GM18868 (cell line): ENCODE data around the gene NFKB2.
A peak's percentile ranks its signal among the peaks of the same experiment; 100 is the strongest.

Experiments used
- ATAC-seq: cut with Tn5 transposase; IDR thresholded peaks from one replicate; pipeline ENCODE4 v1.9.1; 2021; ENCODE audit warnings: mild to moderate bottlenecking, moderate library complexity; ENCODE audit not compliant: unreplicated experiment

NFKB2 gene

DNA sequence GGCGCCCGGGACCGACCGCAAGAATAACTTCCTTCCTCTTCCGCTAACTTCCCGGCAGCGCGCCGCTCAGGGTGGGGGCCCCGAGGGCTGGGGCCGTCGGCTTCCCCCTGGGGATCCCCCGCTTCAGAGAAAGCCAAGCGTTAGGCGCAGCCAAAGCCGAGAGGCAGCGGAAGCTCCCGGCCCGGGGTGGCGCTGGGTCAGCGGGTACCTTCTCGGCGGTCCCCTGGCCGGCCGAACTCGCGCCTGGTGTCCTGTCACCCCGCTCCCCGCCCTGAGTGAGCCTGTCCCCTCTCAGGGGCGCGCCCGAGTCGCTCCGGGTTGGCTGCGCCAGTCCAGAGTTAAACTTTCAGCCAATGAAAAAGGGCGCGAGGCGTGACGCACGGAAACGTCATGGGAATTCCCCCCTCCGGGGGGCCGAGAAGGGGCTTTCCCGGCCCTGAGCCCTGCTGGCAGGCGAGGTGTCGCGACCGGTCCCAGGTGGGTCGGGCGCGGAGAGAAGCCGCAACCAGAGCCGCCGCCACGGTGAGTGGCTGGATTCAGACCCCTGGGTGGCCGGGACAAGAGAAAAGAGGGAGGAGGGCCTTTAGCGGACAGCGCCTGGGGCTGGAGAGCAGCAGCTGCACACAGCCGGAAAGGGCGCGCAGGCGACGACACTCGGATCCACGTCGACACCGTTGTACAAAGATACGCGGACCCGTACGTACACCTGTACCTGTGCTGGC lies 1.3 kb upstream of the NFKB2 start:
- peak; percentile 78 for ATAC-seq

DNA sequence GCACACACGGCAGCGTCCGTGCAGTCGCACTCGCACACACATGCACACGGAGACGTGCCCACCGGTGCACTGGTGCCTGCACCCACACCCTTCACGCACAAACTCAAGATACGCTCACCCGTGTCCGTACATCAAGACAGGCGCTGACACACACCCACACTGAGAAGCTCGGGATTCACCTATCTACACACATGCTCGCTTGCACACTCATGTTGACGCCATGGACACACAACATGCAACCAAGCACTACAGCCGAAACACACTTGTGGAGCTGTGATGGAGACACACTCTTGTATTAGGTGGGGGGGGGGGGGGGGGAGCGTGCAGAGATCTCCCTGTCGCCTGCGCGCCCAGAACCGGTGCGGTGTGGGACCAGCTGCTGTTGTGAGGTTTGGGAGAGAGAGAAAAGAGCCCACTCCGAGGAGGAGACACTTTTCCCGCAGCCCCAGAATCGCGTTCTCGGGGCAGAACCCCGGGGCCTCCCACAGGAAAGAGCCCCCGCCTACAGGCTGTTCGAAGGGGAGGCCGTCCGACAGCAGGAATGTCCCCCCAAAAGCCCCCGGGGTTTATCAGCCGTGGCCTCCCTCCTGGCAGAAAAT lies 605 bp upstream of the NFKB2 start:
- ATAC-seq, result peak; percentile 3

DNA sequence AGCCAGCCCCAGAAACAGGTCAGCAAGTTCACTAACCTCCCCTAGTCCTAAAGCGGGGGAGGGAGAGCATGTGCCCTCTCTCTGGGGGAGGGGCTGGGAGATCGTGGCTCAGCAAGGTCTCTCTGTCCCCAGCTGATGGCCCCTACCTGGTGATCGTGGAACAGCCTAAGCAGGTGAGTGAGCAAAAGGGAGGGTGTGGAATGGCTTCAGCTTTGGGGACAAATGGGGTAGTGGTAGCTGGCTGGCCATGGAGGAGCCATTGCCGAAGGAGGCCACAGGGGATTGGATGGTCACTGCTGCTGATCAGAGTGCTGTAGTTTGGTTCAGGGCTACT lies 779 bp downstream of the NFKB2 start:
- no peak for ATAC-seq

DNA sequence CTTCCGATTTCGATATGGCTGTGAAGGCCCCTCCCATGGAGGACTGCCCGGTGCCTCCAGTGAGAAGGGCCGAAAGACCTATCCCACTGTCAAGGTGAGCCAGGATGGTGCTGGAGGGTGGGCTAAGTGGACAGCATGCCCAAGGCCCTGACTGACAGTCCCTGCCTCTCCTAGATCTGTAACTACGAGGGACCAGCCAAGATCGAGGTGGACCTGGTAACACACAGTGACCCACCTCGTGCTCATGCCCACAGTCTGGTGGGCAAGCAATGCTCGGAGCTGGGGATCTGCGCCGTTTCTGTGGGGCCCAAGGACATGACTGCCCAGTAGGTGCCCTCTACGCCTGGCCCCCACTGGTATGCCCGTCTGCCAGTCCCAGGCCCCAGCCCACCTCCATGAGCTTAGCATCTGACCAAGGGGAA lies 1.2 kb downstream of the NFKB2 start:
- no peak for ATAC-seq

DNA sequence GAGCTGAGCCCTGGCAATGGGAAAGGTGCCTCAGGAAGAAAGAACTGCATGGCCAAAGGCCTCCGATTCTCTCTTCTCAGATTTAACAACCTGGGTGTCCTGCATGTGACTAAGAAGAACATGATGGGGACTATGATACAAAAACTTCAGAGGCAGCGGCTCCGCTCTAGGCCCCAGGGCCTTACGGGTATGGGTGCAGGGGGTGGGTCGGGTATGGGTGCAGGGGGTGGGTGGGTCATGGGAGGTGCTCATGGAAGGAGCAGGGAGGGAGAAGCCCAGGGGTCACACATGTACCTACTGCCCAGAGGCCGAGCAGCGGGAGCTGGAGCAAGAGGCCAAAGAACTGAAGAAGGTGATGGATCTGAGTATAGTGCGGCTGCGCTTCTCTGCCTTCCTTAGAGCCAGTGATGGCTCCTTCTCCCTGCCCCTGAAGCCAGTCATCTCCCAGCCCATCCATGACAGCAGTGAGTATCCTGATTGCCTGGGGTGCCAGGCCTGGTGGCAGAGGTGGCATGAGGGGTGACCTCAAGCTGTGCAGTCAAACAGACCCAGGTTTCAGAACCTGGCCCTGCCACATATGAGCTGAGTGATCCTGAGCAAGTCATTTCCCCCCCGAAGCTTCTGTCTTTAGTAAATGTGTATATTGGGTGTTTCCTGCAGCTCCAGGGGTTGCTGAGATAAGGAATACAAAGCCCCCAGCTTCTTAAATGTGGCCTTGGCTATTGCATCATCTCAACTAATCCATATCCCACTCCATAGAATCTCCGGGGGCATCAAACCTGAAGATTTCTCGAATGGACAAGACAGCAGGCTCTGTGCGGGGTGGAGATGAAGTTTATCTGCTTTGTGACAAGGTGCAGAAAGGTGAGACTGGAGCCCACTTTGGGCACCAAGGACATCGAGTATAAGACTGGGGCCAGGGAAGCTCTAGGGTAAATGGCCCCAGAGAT lies 2.0 kb downstream of the NFKB2 start:
- no peak for ATAC-seq

DNA sequence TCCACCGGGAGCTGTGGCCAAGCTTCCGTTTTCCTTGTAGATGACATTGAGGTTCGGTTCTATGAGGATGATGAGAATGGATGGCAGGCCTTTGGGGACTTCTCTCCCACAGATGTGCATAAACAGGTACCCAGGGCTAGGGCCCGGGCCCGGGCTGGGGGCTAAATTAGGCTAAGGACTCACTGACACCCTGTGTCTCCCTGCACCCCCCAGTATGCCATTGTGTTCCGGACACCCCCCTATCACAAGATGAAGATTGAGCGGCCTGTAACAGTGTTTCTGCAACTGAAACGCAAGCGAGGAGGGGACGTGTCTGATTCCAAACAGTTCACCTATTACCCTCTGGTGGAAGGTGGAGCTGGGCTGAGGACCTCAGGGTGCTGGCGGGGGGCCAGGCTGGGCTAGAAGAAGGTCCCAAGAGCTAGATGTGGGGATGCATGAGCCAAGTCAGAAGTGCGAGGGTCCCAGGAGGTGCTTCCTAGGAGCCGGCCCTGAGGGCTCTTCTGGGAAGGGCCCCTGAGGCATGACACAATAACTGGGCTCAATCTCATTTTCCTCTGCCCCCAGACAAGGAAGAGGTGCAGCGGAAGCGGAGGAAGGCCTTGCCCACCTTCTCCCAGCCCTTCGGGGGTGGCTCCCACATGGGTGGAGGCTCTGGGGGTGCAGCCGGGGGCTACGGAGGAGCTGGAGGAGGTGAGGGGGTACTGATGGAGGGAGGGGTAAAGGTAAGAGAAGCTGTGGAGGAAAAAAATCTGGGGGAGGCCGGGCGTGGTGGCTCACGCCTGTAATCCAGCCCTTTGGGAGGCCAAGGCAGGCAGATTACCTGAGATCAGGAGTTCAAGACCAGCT lies 2.9 kb downstream of the NFKB2 start:
- ATAC-seq, result no peak

DNA sequence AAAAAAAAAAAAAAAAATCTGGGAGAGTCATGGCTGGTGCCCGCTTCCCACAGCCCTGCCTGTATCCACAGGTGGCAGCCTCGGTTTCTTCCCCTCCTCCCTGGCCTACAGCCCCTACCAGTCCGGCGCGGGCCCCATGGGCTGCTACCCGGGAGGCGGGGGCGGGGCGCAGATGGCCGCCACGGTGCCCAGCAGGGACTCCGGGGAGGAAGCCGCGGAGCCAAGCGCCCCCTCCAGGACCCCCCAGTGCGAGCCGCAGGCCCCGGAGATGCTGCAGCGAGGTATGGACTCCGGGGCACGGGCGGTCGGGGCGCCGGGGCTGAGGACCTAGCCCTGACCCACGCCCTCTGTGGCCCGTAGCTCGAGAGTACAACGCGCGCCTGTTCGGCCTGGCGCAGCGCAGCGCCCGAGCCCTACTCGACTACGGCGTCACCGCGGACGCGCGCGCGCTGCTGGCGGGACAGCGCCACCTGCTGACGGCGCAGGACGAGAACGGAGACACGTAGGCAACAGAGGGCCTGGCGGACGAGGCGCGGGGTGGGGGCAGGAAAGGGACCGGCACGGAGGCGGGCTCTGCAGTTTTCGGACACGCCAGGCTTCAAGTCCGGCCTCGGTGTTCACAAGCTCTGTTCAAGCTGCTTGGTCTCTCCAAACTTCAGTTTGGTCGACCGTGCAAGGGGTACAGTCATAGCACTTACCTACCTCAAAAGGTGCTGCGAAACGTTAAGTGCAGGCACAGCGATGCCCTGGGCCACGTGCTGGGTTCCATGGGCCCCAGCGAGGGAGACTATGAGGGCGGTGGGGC lies 3.9 kb downstream of the NFKB2 start:
- peak; percentile 48 for ATAC-seq

DNA sequence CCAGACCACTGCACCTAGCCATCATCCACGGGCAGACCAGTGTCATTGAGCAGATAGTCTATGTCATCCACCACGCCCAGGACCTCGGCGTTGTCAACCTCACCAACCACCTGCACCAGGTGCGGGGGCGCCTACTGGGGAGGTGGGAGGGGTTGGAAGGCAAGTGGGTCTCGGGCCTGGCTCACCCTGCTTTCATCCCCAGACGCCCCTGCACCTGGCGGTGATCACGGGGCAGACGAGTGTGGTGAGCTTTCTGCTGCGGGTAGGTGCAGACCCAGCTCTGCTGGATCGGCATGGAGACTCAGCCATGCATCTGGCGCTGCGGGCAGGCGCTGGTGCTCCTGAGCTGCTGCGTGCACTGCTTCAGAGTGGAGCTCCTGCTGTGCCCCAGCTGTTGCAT lies 4.6 kb downstream of the NFKB2 start:
- ATAC-seq, result no peak

DNA sequence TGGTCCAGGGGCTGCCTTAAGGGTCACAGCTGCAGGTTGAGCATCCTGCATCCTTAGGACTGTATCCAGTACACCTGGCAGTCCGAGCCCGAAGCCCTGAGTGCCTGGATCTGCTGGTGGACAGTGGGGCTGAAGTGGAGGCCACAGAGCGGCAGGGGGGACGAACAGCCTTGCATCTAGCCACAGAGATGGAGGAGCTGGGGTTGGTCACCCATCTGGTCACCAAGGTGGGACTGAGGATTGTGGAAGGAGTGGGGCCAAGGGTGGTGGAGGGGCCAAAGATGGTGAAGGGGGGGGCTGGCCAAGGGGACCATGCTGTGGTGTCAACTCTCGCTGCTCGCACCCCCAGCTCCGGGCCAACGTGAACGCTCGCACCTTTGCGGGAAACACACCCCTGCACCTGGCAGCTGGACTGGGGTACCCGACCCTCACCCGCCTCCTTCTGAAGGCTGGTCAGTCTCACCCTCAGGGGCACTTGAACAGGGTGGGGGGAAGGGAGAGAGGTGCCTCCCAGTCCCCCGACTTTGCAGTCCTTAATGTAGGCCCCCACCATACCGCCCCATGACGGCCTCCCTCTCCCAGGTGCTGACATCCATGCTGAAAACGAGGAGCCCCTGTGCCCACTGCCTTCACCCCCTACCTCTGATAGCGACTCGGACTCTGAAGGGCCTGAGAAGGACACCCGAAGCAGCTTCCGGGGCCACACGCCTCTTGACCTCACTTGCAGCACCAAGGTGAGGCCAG lies 5.3 kb downstream of the NFKB2 start:
- no peak for ATAC-seq

DNA sequence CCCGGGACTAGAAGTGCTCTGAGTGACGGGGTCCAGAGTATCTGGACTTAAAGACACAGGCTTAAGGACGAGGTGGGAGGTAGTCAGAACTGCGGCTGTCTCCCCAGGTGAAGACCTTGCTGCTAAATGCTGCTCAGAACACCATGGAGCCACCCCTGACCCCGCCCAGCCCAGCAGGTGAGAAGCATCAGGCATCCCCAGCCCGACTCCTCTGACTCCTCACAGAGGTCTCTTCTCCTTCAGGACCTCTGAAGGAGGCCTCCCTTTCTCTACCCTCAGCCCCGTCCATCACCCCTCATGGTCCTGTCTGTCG lies 5.8 kb downstream of the NFKB2 start:
- no peak for ATAC-seq

DNA sequence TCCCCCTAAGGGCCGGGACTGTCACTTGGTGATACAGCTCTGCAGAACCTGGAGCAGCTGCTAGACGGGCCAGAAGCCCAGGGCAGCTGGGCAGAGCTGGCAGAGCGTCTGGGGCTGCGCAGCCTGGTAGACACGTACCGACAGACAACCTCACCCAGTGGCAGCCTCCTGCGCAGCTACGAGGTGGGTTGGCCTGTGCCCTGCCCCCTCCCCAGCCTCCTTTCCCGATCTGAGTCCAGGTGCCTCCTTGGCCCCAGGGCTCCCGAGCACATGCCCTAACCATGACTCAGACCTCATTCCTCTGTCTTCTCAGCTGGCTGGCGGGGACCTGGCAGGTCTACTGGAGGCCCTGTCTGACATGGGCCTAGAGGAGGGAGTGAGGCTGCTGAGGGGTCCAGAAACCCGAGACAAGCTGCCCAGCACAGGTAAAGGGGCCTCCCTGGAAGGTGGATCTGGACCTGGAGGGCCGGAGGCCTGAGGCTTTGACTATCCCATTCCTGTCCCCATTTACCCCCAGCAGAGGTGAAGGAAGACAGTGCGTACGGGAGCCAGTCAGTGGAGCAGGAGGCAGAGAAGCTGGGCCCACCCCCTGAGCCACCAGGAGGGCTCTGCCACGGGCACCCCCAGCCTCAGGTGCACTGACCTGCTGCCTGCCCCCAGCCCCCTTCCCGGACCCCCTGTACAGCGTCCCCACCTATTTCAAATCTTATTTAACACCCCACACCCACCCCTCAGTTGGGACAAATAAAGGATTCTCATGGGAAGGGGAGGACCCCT lies 6.4 kb downstream of the NFKB2 start:
- ATAC-seq, result no peak

DNA sequence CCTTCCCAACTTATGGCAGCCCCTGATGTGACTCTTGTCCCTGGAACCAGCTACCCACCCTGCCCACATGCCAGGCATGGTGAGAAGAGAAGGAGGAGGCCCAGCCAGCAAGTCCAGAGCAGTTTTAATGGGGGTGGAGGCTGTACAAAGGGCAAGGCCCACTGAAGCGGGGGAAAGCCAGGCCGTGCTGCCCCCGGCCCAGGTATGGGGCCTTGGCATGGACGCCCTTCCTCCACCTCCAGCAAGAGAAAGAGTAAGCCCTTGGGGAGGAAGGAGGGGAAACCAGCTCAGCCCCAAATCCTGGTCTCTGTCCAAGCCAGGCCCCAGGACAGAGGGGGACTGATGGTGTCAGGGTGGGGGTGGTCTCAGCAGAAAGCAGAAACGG lies 7.0 kb downstream of the NFKB2 start:
- no peak for ATAC-seq

DNA sequence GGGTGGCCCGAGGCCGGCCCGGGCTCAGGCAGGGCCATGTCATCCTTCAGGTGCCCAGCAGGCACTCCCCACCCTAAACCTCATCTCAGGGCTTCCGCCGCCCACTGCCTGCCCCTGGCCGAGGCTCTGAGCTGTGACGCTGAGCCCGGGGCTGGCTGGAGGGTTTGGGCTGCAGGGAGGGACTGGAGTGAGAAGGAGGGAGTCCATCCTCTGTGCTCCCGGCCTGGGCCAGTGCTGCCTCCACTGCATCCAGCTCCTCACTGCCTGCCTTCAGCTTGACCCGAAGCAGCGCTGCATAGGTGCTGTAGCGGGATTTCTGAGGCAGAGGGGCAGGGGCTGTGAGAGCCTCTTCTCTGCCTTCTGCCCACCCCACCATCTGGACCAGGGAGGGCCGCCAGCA lies 7.6 kb downstream of the NFKB2 start:
- ATAC-seq, result no peak

DNA sequence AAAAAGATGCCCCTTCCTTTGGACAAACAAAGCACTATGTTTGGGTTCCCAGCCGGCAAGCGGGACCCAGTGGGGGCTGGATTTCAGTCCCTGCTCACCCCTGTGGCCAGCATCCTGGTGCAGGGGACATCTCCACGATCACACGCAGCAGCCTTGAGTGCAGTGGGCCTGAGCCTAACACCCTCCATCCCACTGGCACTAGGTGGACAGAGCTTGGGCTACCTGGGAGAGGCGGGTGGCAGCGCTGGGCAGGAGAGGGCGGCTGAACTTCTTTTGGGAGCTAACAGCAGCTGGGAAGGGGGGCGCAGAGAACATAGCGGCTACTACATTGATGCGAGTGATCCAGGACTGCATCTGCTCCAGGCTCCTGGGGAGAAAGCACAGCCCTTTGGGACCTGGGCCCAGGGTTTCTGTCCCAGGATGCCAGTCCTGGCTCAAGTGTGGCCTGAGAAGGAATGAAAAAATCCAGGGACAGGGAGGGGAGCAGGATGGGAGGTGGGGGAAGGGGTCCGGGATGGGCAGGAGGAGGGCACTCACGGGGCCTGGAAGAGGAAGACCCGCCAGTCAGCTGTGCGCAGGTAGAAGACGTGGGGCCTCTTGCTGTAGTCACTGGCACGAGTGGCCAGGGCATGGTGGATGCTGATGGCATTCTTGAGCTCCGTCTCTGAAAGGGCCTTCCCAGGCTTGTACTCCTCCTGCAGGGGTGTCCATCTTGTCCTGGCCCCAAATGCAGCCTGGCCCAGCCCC lies 9.0 kb downstream of the NFKB2 start:
- no peak for ATAC-seq

DNA sequence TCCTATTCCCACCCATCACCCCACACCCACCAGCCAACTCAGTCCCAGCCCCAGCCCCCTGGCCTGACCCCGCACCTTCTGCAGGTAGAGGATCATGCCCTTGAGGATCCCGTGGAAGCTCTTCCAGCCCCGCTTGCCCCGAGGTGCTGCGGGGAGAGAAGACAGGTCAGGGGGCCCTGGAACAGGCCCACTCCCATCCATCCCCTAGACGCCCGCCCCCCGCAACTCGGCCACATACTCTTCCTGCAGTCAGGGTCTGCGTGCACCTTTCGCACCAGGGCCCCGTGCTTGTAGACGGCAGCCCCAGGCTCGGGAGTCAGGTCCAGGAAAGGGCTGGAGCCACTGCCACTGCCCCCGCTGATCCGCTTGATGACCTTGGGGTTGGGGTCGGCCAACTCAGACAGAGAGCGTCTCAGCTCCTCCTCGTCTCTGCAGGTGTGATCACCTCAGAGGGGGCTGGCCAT lies 9.6 kb downstream of the NFKB2 start:
- ATAC-seq, result no peak

DNA sequence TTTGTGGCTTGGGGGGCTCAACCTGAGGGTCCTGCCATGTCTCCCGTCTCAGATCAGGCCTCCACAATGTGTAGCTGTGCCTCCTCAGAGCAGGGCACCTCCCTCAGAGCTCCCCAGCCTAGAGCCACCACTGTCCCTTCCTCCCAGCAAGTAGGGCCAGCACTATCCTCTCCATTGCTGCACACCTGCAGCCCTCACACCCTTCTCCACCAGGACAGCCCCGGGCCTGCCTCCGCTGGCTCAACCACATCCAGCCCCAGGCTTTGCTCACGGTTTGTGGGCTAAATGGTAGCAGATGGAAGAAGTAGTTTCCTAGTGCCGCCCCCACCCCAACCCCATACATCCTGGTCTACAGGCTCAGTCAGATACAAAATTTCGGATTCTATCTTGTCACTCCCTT lies 10.1 kb downstream of the NFKB2 start:
- no peak for ATAC-seq

DNA sequence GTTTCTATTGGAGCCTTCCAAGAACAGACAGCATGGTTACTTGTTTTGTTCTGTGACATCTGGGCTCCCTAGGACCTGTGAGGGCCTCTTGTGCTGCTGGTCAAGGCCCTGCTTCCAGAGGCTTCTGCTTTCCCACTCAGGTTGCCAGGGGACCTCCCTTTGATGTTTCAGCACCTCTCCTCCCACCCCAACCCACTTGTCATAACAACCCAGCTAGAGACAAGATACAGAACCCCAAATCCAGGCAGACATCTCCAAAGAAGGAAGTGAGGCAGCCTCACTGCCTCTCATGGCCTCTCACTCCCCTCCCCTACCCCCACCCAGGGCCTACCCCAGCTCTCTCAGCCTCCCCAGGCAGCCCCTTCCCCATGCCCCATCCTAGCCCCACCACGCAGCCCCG lies 11.3 kb downstream of the NFKB2 start:
- ATAC-seq, result no peak
